NAMALWA (cell line): ENCODE results near the gene BICC1.
"Not testable (repeated sequence)": the region's sequence is repeated elsewhere in the genome, so short reads cannot be mapped to it uniquely, and the experiment has no call there.

Source experiments
- DNase-seq: peaks from one replicate; pipeline ENCODE4 v3.0.0-alpha.2; 2015; ENCODE audit warnings: low spot score

The BICC1 gene

DNA sequence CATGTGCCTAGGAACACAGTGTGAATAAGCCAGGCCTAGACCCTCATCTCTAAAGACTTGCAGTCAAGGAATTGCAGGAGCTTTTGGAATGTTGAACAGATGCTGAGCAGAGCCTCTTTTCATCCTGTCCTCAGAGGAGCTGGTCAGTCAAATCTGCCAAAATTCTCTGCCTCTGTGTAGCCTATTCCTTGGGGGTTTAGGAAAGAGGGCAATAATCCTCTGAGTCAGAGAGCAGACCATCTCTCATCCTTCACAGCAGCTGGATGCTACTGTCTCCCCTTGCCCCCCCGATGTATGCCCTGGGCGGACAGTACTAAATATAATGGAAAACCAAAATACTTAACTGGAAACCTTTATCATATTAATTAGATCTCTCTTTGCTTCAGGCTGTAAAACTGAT is 52.6 kb downstream of the BICC1 start:
- no peak for DNase-seq

DNA sequence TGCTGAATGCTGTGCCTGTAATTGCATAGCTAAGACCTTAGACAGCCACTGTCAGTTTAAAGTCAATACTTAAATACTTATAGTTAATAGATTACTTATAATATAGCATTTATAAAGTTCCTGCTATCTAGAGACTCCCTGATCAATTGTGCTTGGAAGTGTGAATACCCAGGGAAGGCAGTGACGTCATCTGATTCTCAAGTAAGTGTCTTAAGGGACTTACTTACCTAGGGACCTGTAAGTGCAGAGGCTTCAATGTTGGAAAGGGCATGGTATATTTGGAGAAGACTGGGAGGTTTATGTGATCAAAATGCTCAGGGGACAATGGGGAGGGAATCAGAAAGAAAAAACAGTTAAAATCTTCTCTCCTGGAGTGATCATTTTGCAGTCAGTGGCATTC is 55.0 kb downstream of the BICC1 start:
- DNase-seq = no peak

DNA sequence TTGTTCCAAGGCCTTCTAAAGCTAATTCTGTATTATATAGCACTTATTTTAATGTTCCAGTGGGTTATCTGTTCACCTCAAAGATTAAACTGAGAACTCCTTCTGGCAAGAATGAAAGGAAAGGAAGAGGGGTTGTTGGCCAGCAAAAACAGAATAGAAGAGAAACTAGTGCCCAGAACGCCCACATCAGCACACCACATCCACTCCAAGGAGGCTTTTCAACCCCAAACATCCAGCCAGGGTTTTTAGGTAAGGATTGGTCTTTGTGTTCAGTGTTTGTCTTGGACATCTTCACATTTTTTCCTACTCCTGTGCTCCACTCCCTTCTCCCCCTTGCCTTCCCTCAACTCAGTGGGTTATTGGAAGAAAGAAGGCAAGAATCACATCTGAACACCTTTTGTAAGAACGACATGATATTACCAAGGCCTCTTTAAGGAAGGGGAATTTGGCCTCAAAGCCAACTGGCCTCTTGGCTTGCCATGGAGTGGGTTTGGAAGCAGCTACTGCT is 55.8 kb downstream of the BICC1 start:
- no peak for DNase-seq

DNA sequence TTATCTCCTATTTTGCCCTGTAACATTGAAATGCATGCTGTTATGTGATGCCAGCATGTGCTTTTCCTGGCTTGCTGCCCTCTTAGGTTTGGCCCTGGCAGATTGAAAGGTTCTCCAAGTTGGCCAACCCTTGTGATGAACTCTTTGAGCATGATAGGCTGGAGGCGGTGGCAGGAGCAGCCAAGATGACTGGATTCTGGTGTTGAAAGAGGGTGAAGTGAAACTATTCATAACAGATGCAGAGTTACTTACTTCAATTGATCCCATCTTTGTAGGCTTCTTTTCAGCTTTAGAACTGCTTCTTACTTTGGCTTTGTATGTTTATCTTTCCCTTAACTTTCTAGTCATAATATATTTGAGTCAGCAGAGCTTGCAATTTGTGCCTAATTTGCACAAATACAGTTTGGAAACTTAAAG is 57.6 kb downstream of the BICC1 start:
- DNase-seq = no peak

DNA sequence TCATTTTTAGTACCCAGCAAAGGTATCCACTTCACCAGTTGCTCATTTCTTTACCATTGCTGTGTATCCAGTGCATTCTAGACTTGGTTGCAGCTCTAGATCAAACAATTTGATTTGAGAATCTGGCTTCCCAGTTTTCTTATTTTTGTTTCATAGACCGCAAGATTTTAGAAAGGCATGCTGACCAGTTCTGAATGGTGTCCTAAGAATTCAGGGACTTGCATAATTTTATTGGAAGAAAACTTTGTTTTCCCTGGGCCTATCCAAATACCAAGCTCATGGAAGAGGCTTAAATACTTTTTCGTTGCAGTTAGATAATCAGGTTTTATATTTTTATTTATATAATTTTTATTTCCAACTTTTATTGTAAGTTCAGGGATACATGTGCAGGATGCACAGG is 58.3 kb downstream of the BICC1 start:
- DNase-seq = no peak

DNA sequence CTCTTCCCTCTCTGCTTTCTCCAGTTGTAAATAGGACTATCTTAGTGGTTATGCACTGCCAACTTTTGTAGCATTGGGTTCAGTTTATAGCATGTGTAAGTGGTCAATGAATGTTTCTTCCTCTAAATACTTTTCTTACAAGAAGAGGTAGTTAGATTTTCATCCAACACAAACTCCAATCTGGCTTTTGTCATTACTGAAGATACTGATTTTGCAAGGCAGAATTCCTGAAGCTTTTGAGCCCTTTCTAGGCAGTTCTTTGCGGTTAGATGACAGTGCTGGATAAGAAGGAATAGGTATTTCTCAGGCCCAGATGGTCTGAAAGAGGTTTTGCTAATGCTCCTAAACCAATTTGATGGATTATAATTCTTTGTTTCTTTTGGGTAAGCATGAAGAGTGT is 60.5 kb downstream of the BICC1 start:
- no peak for DNase-seq

DNA sequence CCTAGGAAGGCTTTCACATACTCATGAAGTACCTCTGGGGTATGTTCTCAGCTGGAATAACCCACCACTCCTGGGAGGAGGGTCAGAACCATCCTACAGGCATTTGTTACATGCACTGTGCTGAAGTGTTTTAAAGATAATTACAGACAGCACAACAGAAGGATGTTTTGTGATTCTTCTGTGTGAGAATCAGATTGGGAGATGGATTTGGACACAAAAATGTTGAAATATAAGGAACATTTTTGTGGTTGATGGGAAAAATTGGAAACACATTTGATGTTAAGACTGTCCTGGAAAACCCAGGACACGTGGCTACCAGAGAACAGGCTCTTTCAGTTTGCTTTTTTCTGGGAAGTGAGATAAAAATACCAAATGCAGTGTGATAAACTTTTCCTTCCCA is 61.4 kb downstream of the BICC1 start:
- DNase-seq = no peak

DNA sequence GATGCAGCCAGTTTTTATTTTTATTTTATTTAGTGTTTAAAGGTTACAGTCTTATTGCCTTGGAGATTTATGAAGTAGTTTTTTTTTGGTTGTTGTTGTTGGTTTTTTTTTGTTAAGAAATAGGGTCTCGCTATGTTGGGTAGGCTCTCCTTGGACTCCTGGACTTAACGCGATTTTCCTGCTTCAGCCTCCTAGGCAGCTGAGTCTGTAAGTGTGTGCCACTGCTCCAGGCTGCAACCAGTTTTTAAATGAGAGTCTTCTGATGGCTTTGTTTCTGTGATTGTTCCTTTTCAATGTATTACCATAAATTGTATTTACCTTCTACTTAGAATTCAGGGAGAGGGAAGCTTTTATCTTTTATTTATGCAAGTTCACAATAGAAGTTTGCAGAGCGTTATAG is 62.8 kb downstream of the BICC1 start:
- DNase-seq = no peak

DNA sequence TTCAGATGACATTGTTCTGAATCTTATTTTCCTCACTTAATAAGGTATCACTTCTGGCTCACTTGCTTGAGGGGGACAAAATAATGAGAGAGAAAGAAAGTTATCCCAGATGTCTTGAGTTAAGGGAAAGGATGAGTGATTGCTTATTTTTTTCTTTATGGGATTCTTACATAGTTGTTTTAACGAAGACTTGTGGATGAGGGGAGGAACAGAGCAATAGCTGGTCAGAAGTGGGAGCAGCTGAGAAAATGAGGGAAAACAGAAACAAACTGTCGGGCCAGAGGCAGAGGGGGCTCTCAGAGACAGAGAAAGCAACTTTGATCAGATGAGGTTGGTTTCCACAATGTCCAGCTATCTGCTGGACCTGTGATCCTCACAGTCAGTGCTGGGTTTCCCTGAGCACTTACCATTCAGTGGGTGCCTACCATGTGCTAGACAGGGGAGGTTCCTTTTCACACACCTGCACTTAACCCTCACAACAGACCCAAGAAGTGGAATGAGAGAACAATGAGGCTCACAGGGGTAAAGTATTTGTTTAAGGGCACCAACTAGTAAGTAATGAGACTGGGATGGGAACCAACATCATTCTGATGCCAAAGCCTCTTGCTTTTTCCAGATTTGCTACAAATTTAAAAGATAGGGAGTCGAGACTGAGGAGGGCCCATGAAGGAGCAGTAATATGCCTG is 64.2 kb downstream of the BICC1 start:
- DNase-seq = no peak

DNA sequence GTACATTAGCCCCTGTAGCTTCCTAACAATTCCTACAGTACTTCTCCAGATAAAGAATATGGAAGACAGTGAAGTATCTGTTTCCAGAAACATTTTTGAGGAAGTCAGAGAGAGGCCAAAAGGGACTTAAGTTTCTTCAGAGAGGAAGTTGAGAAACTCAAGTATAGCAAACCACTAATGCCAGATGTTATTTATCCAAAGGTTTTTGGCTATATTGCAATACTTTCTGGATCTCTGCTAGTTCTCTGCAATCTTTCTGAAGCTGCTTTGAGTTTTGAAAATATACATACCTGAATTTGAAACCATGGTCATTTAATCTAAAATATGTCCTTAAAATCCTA is 64.7 kb downstream of the BICC1 start:
- no peak for DNase-seq

DNA sequence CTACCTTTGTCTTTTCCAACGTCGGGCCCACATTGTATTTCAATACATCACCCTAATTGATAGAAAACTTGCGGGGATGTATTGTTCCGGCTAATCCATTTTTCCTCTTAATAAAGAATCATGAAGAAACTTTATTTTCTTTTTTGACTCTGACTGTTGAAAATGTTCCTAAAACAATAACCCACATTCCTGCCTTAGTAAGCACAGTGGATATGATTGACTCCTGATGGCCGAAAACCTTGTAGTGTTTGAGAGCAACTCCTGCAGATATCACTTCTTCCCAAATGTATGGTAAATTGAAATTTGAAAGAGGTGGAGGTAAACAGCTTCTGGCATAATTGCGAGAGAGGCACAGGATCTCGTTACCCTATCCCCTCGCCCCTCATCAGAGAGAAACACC is 65.7 kb downstream of the BICC1 start:
- DNase-seq = no peak

DNA sequence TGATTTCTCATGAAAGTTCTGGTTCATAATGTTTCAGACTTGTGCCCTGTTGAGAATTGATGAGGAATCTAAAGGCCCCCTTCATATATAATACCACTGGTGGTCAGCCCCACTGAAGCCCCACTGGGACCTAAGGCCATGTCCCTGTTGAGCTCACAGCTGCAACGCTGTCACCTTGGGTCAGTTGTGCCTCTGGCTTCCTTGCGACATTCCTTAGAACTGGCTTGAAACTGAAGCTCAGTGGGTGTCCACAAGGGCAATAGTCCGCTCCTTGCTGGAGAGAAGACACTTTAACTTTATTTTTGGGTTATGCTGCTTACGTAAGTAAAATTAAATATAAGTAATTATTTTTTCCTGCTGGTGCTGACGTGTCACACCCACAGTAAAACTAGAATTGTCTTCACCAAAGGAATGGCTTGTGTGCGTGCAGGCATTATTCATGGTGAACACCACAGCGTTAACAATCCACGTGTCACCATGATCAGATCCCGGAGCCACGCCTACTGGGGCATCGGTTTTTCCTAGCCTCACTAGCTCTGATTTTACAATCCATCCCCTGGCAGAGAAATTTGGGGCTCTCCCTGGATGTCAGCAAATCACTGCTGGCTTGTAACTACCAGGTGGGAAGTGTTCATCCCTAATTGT is 66.5 kb downstream of the BICC1 start:
- DNase-seq = no peak

DNA sequence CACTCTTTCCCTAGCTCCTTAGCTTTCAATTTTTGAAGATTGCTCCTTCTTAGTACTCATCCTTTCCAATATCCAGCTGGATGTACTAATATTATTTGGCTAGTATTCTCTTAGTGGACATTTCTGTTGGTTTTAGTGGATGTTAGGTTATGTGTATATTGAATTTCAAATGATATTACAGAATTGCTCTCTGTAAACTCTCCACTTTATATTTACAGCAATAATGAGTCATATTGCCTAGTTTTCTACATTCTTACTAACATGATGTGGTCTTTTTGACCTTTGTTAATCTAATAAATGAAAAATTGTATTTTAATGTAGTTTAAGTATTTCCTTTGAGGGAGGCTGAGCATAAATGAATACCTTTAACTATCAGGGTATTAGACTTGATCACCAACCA is 69.4 kb downstream of the BICC1 start:
- no peak for DNase-seq

DNA sequence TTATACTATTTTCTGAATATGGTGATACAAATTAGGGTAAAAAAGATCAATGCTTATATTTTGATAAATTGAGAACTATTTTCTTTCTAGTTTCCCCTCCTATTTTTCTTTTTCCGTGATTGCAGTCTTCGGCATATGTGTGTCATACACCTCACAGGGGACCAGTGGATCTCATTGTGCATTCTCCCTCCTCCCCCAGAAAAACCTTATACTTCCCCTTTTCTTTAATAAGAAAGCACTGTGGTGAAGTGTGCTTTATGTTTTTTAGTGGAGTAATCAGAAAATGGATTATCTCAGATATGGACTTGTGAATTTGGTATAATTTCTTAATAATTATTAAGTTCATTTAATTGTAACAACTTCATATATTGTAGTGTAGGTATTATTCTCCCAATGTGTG is 72.8 kb downstream of the BICC1 start:
- no peak for DNase-seq

DNA sequence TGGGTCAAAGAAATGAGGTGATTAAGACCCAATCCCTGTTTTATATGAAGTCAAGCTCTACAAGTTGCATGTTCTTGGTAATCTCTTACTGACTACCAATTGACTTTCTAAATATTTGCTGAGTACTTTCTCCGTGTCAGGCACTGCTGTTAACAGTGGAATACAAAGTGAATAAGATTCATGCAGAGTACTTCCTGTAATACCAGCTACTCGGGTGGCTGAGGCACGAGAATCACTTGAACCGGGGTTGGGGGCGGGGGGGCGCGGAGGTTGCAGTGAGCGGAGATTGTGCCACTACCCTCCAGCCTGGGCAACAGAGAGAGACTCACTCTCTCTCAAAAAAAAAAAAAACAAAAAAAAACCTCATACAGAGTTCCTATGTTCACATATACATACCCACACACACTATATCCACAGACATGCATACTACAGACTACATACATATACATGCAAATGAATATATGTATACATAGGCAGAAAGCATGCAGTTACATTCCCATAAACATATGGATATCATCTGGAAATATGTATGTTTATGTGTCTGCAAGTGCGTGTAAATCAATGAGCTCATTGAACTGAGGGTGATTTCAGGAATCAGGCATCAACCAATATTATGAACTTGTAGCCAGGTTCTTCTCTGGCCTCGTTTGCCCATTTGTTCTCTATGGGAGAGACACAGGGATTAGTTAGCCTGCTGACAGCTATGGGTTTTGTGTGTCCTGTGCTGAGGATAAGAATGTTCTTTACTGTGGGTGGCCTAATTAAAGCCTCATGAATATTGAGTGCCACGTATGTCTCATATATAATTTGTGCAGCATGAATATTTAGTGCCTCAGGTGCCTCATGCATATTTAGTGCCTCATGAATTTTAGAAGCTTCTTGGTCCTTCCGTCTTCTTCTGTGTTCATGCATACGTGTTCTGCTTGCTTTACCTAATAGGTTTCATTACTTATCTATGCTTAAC is 73.9 kb downstream of the BICC1 start:
- no peak for DNase-seq

DNA sequence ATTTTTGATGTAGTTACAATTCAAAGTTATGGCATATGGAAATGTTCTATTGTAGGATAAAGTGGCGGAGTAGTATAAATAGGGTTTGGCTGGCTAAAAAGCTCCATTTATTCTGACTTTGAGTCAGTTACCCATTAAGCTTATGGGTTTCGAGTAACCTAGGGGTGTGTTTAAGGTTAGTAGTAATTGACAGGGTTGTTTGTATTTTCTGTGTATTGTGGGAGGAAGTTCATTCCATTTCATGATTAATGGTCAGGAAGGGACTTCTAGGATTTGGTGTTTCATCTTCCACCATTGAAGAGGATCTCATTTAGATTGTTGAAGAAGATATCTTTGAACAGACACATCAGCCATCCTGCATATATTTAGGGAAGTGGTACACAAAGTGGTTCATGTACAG is 75.0 kb downstream of the BICC1 start:
- DNase-seq = no peak

DNA sequence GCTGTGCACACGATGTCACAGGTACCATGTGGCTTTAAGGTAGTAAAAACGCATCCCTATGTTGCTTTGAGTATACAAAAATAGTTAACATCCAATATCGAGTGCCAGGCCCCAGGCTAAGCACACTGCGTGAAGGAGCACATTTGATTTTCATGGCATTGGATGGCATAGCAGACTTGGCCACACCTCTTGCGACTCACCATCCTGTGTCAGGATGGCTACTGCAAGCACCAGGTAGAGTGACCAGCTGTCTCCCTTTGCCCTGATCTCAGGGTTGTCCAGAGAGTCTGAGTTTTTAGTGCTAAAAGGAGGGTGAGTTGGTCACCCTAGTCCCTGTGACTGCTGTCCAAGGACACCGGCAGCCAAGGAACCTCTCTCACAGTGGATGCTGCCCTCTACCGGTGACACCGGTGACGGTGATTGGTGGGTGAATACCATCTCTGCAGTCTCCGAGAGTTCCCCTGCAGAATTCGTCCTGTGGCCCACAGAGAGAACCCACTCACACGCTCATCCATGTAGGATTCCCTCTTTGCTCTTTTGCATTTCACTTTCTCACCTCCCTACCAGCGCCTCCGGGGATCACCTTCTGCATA is 76.1 kb downstream of the BICC1 start:
- no peak for DNase-seq

DNA sequence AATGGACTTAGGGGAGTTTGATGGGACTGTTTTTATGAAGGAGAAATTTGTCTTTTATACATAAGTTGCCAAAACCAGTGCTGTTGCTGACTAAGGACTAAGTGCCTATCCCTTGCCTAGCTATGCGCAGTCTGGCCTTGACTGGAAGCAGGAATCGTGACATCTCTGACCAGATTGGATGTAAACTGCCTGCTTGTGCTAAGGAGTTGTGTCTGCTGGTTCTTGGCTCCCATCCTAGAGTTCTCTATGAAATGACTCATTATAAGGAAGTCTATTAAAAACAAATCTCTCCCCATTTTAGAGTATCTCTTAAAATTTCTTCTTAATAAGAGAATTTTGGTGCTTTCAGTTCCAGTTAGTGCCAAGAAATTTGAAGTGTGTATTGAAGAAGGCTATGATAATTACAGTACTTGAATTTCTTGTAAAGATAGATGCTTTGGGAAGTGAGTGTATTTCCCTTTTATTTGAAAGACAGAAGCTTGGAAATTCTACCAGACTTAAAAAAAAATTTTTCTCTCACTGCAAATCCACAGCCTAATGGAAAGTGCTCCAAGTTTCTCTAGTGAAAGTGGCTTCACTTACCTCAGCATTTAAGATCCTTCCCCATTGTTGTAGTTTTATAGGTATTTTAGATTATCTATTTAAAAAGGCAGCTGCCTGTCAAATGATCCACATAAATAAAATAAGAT is 77.6 kb downstream of the BICC1 start:
- no peak for DNase-seq

DNA sequence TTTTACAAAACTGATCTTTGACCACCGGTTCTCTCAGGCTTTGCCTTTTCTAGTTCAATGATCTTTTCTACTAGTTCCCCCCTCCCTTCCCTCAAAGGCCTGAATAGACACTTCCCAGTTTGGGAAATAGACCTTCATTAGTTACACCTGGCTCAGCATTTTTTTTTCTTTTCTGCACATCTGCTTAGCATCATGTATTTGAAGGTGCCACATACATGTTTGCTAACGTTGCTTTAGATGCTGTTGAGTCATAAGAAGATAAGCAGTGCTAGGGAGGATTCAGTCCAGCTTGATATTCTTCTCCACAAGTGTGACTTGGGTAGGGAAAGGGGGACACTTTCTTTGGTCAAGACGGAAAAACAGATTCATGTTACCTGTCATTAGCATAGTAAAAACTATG is 78.3 kb downstream of the BICC1 start:
- DNase-seq = no peak

DNA sequence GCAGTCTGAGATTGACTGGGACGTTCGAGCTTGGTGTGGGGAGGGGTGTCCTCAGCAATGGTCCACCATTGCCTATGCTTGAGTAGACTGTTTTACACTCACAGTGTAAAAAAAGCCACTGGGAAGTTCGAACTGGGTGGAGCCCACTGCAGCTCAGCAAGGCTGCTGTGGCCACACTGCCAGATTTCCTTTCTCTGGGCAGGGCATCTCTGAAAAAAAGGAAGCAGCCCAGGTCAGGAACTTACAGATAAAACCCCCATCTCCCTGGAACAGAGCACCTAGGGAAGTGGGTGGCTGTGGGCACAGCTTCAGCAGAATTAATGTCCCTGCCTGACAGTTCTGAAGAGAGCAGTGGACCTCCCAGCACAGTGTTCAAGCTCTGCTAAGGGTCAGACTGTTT is 80.3 kb downstream of the BICC1 start:
- DNase-seq = no peak

DNA sequence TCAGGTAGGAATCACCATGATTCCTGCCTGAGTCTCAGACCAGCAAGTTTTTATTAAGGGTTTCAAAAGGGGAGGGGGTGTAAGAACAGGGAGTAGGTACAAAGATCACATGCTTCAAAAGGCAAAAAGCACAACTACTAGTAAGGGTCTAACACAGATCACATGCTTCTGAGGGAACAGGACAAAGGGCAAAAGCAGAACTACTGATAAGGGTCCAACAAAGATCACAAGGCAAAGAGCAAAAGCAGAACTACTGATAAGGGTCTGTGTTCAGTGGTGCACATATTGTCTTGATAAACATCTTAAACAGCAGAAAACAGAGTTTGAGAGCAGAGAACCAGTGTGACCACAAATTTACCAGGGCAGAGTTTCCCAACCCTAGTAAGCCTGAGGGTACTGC is 84.5 kb downstream of the BICC1 start:
- not testable (repeated sequence) for DNase-seq
